ENCODE measurements around the gene CPED1. TPM values are rescaled to one million over a fixed set of nuclear protein-coding genes. Genes with fewer than 3 reads are reported as not detected.

CPED1 gene
- total RNA-seq, 2 donors from 2014 or later = not detected

DNA sequence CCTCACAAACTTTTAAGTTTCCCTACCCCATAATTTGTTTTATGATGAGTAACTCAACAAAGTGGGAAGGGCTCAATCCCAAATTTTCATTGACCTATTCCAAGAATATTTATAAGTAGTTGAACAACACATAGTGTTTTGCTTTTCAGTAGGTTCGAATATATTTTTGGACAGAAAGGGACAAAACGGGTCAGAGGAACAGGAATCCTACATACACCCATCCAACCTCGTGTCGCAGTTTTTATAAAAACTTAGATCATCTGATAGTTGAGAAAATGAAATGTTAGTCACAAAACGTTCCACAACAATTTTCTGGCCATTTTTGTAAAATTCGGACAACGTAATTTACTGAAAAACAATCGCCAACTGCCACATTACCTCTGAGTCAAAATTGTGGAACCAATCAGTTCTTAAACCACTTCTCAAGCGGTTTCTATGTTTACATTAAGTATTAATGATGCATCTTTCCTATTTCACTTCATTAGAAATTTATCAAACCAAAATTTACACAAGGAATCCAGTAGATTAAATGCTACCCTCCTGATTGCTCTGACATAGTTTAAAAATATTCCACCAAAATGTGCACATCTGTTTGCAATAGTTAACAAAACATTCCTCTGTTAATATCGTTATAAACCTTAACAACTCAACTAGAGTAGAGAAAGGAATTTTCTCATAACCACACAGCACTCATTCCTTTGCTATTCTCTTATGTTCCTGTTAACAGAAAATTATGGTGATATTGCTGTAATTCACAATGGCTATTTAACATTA lies 346.6 kb downstream of the CPED1 start:
- Mint-ChIP-seq H3K4me1 (ENCODE audit: low read depth) (peaks cover 5% of the 10 kb centered on the region), H3K27ac (no peak overlapping the region), H3K4me3 (no peak overlapping the region), H3K9me3 (no peaks in the 10 kb centered on the region), H3K36me3 (ENCODE audit: insufficient read depth in 2 of 2) (peaks cover 0 to 2% of the 10 kb centered on the region in 2 donors), H3K27me3 (ENCODE audit: low read depth) (peaks cover 23% of the 10 kb centered on the region)
- DNase-seq (no peak), ATAC-seq (replicated peaks in 1 of 2) (no peak)

DNA sequence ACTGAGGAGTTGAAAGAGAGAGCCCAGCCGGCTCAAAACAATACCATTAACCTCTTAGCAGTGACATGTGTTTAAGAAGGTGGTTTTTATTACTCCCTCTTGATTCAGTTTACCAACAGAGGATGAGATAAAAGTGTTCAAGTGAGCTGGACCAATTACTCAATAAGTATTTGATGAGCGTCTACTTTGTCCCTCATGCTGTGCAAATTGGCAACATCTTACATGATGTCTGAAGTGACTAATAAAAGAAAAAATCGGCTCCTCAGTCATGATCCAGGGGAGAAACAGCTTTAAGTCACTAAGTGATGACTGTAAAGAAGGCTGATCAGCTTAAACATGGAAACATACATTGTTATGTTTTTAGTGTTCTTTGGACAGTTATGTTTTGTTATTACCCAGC lies 348.1 kb downstream of the CPED1 start:
- DNase-seq (no peak), ATAC-seq (replicated peaks in 1 of 2) (peak in 1 of 2 donors; percentile 25)
- Mint-ChIP-seq H3K27me3 (ENCODE audit: low read depth) (peaks cover 11% of the 10 kb centered on the region), H3K27ac (no peak overlapping the region), H3K36me3 (ENCODE audit: insufficient read depth in 2 of 2) (peaks cover 0 to 2% of the 10 kb centered on the region in 2 donors), H3K4me1 (ENCODE audit: low read depth) (no peaks in the 10 kb centered on the region), H3K9me3 (no peaks in the 10 kb centered on the region), H3K4me3 (no peak overlapping the region)

DNA sequence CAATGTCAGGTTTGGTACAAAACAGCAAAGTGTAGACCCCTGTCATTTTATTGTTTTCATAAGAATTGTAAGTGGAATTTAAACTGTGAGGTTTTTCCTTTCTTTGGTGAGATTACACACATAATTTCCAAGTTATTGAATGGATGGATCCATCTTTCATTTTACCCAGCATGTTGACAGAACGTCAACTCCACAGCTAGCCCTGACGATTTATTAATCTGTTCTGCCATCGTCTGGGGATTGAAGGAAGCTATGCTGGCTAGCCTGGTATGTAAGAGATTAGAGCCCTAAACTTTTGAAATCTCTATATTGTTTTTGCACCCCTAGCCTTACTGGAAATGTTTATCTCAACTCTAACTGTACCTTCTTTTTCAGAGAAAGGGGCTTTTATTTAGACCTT lies 348.9 kb downstream of the CPED1 start:
- Mint-ChIP-seq H3K27me3 (ENCODE audit: low read depth) (peaks cover 6% of the 10 kb centered on the region), H3K36me3 (ENCODE audit: insufficient read depth in 2 of 2) (peaks cover 0 to 3% of the 10 kb centered on the region in 2 donors), H3K4me1 (ENCODE audit: low read depth) (no peaks in the 10 kb centered on the region), H3K9me3 (no peaks in the 10 kb centered on the region), H3K27ac (no peak overlapping the region), H3K4me3 (no peak overlapping the region)
- peak in 1 of 2 donors; percentile 19 for ATAC-seq (replicated peaks in 1 of 2)
- DNase-seq = no peak

DNA sequence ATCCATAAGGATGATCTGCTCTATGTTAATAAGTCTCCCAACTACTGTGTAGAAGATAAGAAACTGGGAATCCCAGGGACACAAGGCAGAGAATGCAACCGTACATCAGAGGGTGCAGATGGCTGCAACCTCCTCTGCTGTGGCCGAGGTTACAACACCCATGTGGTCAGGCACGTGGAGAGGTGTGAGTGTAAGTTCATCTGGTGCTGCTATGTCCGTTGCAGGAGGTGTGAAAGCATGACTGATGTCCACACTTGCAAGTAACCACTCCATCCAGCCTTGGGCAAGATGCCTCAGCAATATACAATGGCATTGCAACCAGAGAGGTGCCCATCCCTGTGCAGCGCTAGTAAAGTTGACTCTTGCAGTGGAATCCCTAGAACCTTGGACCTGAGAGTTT lies 350.6 kb downstream of the CPED1 start:
- Mint-ChIP-seq H3K4me1 (ENCODE audit: low read depth) (no peaks in the 10 kb centered on the region), H3K27ac (no peak overlapping the region), H3K36me3 (ENCODE audit: insufficient read depth in 2 of 2) (peaks cover 0 to 6% of the 10 kb centered on the region in 2 donors), H3K9me3 (no peaks in the 10 kb centered on the region), H3K4me3 (no peak overlapping the region), H3K27me3 (ENCODE audit: low read depth) (peaks cover 6% of the 10 kb centered on the region)
- no peak for ATAC-seq (replicated peaks in 1 of 2)
- DNase-seq = no peak

DNA sequence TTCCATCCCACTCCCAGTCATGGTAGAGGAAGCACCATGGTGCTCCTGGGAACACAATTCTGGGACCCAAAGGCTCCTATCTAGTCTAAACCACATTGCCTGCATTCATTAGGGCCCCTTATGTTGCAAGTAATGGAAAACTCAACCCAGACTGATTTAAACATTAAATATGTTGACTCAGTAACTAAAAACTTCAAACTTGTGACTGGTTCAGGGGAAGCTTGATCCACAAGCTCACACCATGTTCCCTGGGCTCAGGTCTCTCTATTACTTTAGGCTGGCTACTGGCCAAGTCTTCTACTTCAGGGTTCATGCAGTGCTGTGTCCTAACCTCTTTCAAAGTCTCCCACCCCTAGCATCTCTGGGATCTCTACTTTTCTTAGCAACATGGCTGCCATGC lies 353.4 kb downstream of the CPED1 start:
- no peak for ATAC-seq (replicated peaks in 1 of 2)
- H3K9me3 Mint-ChIP-seq = no peaks in the 10 kb centered on the region

DNA sequence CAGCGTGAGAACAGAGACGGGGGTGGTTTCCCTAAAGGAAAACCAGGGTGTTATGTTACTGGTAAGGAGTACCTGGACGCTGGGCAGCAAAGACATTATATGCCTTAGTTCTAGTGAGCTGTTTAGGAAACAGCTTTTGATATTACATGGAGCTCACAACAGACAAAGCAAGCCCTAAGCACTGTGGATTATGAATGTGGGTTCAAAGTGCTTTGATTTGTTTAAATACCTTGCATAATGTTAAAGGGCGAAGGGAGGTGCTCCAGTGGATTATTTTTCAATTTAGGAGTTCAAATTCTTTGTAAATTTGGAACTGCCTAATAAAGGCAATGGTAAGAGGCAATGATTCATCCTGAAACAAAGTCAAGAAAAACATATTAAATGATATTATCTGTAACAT lies 354.1 kb downstream of the CPED1 start:
- H3K4me1 Mint-ChIP-seq (ENCODE audit: low read depth) = no peaks in the 10 kb centered on the region
- DNase-seq (no peak), ATAC-seq (replicated peaks in 1 of 2) (no peak)
- H3K9me3 Mint-ChIP-seq = no peaks in the 10 kb centered on the region
- H3K27ac Mint-ChIP-seq = no peak overlapping the region
- H3K4me3 Mint-ChIP-seq = no peak overlapping the region
- H3K36me3 Mint-ChIP-seq (ENCODE audit: insufficient read depth in 2 of 2) = peaks cover 4 to 14% of the 10 kb centered on the region in 2 donors
- no peaks in the 10 kb centered on the region for H3K27me3 Mint-ChIP-seq (ENCODE audit: low read depth)

More for the DNA sequence above, 353.4 kb downstream of the CPED1 start:
- DNase-seq = no peak
- Mint-ChIP-seq H3K36me3 (ENCODE audit: insufficient read depth in 2 of 2) (peaks cover 0 to 10% of the 10 kb centered on the region in 2 donors), H3K4me1 (ENCODE audit: low read depth) (no peaks in the 10 kb centered on the region), H3K4me3 (no peak overlapping the region), H3K27me3 (ENCODE audit: low read depth) (no peaks in the 10 kb centered on the region), H3K27ac (no peak overlapping the region)

DNA sequence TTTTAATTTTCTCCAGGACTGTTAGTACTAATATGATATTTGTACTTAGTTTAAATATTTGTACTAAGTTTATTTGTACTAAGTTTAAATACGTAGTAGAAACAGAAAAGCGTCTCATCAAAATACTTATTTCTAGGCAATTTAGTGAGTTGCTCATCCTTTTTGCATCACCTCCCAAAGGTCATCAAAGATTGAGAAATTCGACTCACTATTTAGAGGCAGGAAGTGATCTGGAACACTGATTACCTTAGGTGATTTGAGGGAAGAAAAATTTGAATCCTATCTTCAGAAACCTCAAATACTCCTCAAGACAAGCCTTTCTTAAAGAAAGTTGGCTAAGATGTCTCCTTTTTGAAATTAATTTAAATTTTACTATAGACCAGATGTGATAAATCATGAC lies 354.8 kb downstream of the CPED1 start:
- ATAC-seq (replicated peaks in 1 of 2) = no peak
- no peak for DNase-seq
- H3K4me3 Mint-ChIP-seq = no peak overlapping the region
- no peak overlapping the region for H3K27ac Mint-ChIP-seq
- peaks cover 4 to 14% of the 10 kb centered on the region in 2 donors for H3K36me3 Mint-ChIP-seq (ENCODE audit: insufficient read depth in 2 of 2)
- H3K27me3 Mint-ChIP-seq (ENCODE audit: low read depth) = no peaks in the 10 kb centered on the region
- no peaks in the 10 kb centered on the region for H3K9me3 Mint-ChIP-seq
- no peaks in the 10 kb centered on the region for H3K4me1 Mint-ChIP-seq (ENCODE audit: low read depth)

DNA sequence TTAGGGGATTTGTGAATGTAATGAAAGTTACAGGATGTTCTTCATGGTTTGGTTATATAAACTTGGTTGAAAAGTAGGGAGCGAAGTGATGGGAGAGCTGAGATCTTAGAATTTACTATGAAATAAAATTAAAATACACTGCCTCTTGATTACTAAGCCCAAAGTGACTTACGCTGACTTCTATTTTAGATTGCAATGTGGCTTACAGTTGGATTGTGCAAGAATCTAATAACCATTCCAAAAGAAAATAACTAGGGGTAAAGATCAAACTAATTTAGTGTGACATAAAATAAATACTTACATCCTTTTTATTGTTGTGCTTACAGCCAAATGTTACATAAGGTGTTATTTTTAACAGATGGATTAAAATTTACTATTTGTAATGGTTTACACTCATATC lies 355.6 kb downstream of the CPED1 start:
- DNase-seq (no peak), ATAC-seq (replicated peaks in 1 of 2) (no peak)
- no peaks in the 10 kb centered on the region for H3K27me3 Mint-ChIP-seq (ENCODE audit: low read depth)
- H3K9me3 Mint-ChIP-seq = no peaks in the 10 kb centered on the region
- H3K36me3 Mint-ChIP-seq (ENCODE audit: insufficient read depth in 2 of 2) = peaks cover 4 to 14% of the 10 kb centered on the region in 2 donors
- H3K27ac Mint-ChIP-seq = no peak overlapping the region
- no peaks in the 10 kb centered on the region for H3K4me1 Mint-ChIP-seq (ENCODE audit: low read depth)
- no peak overlapping the region for H3K4me3 Mint-ChIP-seq

DNA sequence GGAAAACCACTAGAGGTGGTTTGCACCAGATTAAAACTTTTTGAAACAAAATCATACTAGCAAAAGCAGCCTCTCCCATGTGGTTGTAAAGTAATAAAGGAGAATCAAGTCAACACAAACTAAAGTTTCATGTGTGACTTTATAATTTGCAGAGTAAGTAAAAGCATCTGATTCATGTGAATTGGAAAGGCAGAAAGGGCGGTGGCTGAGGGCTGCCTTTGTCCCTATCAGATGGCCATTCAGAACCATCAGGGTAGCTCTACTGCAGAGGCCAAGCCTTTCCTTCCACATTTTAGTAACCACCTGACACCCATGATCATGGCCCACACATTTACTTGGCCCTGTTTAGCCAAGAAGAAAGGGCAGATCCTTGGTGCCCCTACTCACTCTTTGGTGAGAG lies 356.0 kb downstream of the CPED1 start:
- no peaks in the 10 kb centered on the region for H3K27me3 Mint-ChIP-seq (ENCODE audit: low read depth)
- DNase-seq (no peak), ATAC-seq (replicated peaks in 1 of 2) (no peak)
- H3K4me1 Mint-ChIP-seq (ENCODE audit: low read depth) = no peaks in the 10 kb centered on the region
- H3K36me3 Mint-ChIP-seq (ENCODE audit: insufficient read depth in 2 of 2) = peaks cover 4 to 14% of the 10 kb centered on the region in 2 donors
- no peak overlapping the region for H3K27ac Mint-ChIP-seq
- H3K4me3 Mint-ChIP-seq = no peak overlapping the region
- H3K9me3 Mint-ChIP-seq = no peaks in the 10 kb centered on the region

Other genes with a start within 250 kb of the CPED1 start
- gene TSPAN12, start 130.6 kb upstream of the CPED1 start, total RNA-seq = under 1 TPM in 1 of 2 donors, not detected in 1; 0.19 TPM
- gene ING3, start 37.9 kb upstream of the CPED1 start, total RNA-seq = 10 to 100 TPM; 40.3 to 45.1 TPM